Stimulated activated naive CD4-positive, alpha-beta T cell treated with Interleukin-2 at 50 U/mL for 16 hours (primary cell): ENCODE data around the gene KRT24.

Experiments used
- DNase-seq: peaks from one replicate; lab custom pipeline; 2025; lab: John Stamatoyannopoulos, UW

KRT24 gene

DNA sequence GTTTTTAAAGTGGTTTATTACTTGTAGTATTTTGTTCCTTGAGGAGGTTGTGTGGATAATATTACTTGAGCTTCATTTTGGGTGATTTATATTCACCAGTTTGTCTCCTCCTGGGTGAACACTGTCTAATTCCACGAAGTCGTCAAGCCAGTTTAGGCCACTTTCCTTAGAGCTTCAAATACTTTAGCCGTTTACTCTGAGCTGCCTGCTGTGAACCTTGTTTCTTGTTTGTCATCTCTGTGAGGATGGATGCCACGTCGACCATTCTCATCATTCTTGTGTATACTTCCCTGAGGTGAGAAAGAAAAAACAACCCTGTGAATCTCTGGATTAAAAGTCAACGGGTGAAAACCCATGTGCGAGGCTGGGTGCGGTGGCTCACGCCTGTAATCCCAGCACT is 9.0 kb downstream of the KRT24 start:
- no peak for DNase-seq

DNA sequence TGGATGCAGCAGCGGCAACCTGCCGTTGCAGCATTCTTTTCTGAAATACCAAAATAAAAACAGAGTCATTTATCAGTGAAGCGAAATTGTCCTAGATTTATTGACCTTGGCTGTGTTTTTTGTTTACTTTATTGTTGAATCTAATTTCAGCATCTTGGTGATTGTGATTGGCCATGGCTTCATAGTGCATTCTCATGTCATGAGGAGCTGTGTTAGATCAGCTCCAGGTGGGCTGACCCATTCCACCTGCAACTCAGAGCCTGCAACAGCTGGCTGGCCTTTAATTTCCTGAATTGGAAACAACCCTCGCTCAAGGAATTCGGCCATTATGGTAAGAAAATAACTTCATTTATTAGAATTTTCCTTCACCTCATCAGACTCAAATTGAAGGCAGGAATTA is 16.4 kb downstream of the KRT24 start:
- DNase-seq: no peak

DNA sequence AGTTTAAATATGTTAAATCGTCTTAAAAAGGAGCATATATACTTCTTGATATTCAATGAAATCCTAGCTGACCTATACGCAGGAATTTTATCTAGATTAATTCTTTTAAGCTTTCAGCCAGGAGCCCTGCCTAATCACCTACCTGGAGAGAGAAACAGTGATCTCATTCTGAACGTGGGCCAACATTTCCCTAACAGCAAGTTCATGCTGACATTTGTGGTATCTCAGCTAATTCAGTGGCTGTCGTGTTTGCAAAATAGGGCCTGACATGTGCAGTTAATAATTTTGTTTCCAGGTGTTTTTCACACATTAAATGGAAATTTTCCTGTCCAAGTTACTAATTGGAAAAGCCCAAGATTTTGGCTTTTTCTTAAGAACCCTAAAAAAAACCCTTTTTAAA is 17.4 kb downstream of the KRT24 start:
- no peak for DNase-seq

DNA sequence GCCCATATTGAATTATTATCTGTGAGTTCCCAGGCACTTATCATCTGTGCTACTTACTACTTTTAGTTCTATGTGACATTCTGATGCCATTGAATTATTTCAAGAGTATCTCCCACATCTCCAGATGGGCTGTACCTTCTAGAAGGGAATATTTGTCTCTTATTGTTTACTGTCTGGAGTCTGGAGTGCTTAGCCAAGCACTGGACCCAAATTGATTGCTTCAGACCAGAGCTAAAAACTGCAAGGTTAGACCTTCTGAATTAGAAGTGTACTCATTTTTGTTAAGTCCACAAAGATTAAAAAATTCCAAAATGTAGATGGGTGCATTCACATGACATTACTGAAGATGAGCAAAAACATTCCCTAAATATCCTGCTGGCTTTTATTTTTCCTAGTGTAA is 22.6 kb downstream of the KRT24 start:
- DNase-seq: no peak

DNA sequence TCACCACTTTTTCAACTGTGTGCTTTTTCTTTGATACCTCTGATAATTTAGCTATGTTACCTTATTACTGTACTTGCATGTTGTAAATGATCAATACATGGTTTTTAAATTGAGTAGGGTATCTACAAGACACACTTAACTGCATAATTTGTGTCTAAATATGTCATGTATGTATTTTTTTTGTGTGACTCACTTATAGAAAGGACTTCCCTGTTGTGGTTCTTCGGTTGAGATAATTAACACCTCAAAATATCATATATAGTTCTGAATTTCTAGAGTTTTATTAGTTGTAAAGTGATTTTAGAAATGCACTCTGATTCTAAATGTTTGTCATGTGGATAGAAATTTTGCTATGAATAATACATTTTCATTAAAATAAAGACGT is 24.0 kb downstream of the KRT24 start:
- DNase-seq: no peak

DNA sequence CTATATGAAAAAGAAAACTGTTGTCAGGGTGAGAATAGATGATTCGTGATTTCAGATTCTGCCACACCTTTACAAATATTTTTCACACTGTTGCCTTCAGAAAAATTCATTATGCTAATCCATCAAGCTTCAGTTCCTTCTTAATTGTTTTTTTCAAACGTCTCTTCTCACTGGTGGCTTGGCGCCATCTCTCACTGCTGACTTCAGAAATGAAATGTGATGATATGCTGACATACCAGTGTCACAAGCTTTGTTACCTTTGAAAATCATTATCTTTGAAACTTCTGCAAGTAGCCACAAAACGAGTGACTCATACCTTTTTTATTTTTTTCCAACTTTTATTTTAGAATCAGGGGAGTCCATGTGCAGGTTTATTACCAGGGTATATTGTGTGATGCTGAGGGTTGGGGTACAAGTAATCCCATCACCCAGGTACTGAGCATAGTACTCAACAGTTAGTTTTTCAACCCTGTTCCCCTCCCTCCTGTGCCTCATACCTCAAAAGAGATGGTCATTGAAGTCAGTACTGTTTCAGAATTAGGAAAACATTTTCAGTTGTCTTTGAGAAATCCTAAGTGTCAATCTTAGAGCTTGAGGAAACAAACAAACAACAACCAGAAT is 24.5 kb downstream of the KRT24 start:
- no peak for DNase-seq

DNA sequence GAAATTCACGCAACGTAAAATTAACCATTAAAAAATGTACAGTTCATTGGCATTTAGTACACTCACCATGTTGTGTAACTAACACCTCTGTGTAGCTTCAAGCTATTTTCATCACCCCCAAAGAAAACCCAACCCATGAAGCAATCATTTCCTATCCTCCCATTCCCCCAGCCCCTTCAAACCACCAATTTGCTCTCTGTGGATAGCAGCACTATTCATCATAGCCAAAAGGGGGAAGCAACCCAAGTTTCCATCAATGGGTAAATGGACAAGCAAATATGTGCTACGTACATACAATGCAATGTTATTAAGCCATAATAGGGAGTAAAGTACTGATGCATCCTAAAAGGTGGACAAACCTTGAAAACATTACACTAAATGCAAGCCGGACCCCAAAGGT is 27.6 kb downstream of the KRT24 start:
- no peak for DNase-seq

DNA sequence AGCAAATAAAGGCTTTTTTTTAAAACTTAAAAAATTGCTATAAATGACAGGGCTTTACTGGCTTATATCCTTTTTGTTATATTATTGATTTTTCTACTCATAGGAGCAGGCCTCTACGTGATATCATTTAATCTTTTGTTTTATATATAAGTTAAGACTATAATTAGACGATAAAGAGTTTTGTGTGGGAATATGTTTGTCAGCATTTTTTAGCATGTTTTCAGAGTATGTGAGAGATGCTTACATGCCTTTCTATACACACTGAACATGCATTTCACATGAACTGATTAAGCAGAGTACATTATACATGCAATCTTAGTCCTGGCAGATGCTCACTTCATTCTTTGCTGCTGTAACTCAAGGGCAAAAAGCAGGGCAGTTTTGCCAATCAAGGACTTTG is 30.9 kb downstream of the KRT24 start:
- no peak for DNase-seq

DNA sequence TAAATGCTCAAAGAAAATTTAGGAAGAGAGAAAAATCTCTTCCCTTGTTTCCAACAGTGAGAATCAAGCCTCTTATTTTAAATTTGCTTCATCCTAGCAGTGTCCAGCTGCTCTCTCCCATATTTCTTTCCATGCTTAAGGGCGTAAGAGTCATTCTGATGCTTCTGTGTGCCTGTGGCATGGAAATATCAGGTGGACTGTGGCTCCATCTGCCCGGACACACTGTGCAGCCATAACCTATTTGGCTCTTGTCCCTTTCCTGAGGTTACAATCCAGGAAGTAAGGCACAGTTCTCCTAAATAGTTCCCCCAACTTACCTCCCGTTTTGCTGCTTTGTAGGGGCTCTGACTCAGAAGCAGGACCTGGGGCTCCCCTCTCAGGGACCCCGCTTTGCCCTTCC is 32.3 kb downstream of the KRT24 start:
- DNase-seq: no peak

DNA sequence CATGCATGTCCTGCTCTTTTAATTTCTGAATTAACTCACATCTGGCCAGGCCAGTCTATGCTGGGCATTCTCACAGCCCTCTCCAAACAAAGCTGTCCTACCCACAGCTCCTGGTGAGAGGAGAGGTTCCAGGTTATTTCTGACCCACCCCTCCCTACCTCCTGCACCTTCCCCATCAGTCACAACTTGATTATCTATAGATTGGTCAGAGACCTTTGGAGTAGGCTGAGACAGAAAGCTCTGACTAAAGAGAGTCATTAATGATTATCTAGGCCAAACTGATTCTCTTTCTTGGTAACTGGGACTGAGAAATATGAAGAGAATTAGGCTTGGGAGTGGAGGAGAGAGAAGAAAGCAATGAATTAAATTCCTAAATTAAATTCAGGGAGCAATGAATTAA is 37.2 kb downstream of the KRT24 start:
- DNase-seq: no peak

DNA sequence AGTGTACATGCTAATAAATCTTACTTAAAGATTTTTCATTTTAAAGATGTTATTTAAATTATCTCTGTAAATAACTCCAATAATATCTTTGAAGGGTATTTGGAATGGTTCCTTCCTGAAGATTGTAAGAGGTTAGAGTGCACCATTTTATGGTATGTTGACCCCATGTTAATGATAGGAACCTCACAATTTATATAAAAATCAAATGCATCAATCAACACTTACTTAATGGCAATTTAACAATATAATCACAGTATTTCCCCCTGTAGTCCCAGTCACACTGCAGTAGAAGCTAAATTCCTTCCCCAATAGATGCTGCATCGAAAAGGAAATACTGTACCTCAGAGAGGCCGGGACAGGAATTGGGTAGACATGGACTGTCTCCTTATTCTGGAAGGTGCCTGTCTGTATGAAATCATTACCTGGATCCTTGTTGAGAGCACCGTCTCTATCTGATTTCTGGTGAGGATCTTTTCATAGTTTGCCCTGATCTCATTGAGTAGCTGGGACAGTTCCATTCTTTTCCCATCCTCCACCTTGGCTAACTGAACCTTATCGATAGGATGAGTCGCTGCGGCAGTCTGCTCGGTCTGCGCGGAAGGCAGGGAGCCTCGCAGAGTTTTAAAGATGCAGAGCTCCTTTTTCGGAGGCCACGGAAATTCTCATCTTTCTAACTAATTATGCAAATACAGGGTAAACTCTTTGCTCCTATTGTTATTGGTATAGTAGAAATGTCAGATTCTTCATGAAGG is 38.8 kb downstream of the KRT24 start, which contains the start of gene KRT222:
TSS of gene KRT222 (minus strand) at position 596 of the 752 bp plus-strand sequence. CDS start at position 518, 78 bp downstream.
- DNase-seq: no peak

DNA sequence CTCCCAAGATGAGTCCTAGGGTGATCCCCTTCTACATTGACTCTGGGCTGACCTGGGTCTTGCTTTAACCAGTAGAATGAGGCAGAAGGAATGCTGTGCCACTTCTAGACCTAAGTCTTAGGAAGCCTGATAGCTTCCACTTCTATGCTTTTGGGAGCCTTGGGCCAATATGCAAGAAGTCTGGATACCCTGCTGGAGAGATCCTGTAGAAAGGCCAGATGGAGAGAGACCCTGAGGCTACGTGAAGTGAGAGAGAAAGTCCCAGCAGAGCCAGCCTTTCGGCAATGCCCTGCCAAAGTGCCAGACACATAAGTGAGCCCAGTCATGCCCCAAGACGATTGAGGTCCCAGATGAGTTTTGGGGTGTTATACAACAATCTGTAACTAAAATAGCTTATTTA is 40.3 kb downstream of the KRT24 start:
- no peak for DNase-seq

DNA sequence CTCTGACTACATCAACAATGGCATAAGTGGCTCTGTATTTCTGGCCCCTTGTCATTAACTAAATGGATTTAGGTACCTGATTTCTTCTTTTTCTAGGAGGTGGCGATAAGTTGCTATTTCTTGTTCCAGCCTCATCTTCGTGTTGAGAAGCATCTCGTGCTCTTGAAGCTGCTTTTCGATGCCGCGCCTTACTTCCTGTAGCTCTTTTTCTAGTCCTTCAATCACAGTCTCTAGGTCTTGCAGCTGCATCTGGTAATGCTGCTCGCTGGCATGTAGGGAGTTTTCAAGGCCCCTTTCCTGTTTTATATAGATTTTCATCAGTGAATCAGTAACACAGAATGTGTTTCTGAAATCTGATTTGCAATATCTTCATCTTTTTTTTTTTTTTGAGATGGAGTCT is 43.6 kb downstream of the KRT24 start:
- DNase-seq: no peak

DNA sequence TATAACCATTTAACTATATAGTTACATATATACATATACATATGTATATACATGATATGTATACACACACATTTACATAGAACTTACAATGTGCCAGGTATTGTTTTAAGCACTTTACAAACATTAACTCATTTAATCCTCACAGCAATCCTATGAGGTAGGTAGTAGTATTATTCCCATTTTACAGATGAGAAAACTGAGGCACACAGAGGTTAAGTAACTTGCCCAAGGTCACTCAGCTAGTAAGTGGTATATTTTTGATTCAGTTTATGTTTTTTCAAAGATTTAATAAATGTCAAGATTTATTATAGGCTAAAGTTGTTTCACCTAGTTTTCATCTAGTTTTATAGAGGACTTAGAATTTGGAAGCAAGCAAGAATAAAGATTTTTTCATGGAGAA is 45.2 kb downstream of the KRT24 start:
- DNase-seq: no peak

DNA sequence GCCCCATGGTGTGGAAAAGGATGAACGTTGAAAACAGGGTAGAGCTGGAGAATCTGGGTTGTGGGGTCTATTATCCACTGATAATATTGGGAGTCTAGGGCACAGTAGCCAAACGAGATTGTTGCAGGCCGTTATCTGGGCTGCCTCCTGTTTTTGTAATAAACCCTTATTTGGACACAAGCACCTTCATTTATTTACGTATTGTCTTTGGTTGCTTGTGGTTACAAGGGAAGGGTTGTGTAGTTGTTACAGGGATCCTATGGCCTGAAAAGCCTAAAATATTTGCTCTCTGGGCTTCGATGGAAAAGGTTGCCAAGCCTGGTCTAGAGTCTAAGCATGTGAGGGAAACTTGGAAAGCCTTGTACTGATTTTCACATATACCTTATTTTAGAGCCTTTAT is 51.6 kb downstream of the KRT24 start:
- no peak for DNase-seq

DNA sequence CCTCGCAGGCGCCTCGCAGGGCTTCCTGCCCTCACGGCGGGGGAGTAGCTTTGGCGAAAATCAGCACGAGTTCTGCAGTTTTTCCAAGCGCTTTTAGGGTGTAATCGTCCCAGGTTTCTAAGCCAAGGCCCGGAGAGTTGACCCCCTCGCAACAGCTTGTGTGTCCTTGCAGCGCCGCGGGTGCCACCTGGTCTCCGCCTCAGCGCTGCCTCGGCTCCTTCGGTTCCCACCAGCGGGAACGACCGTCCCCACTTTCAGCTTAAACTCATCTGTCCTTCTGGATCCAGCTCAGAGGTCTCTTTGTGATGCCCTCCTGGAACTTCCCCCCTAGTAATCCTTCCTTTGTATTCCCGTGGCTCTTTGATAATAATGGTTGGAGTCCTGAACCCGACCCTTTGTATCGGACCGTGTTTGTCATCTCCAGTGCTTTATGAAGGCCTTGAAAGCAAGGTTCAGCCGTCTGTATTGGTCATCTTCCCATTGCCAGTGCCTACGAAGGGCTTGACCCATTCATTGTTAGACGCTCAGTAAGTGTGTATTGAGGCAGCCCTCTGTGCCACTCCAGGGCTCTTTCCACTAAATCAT is 55.1 kb downstream of the KRT24 start:
- no peak for DNase-seq
